Measurements from ENCODE around the gene MYO6.

Gene MYO6

DNA sequence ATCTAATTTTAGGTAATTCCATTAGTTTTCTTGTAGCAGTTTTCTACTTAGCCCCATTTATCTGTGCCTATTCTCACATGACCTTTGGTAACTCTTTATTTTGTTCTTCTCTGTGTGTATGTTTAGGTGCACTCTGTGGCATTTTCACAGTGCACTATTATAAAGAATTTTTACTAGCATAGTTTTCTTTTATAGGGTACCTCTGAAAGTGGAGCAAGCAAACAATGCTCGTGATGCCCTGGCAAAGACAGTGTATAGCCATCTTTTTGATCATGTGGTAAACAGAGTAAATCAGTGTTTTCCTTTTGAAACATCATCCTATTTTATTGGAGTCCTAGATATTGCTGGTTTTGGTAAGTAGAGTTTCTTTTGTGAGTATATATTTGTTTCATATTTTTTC lies 107.9 kb downstream of the MYO6 start:
- Histone ChIP-seq H3K79me2 (ENCODE audit: insufficient read depth, low read depth) (no peaks in the 10 kb centered on the region), H3K36me3 (ENCODE audit: insufficient read depth) (no peaks in the 10 kb centered on the region), H3K4me2 (no peak overlapping the region), H3K4me1 (ENCODE audit: low read depth, poor library complexity, severe bottlenecking) (no peaks in the 10 kb centered on the region), H3K4me3 (IDR thresholded peaks at IDR 0.05; ENCODE audit: insufficient read depth, low read depth, low read length) (no peak overlapping the region), H3K27ac (no peak overlapping the region), H4K20me1 (ENCODE audit: insufficient read depth) (no peaks in the 10 kb centered on the region), H3K27me3 (ENCODE audit: insufficient read depth, low read depth) (no peaks in the 10 kb centered on the region), H3K9ac (no peak overlapping the region), H2AFZ (ENCODE audit: low read depth) (no peak overlapping the region)
- TF ChIP-seq CTCF (conservative IDR thresholded peaks at IDR 0.05; ENCODE audit: low read depth, low read length) = no peak

GRCh38 chr6:75863001-75863400 lies 114.0 kb downstream of the MYO6 start:
- no peaks in the 10 kb centered on the region for H3K79me2 ChIP-seq (ENCODE audit: insufficient read depth, low read depth)
- H2AFZ ChIP-seq (ENCODE audit: low read depth) = no peak overlapping the region
- no peak overlapping the region for H3K9ac ChIP-seq
- no peak overlapping the region for H3K4me2 ChIP-seq
- H3K27me3 ChIP-seq (ENCODE audit: insufficient read depth, low read depth) = no peaks in the 10 kb centered on the region
- TF ChIP-seq CTCF (conservative IDR thresholded peaks at IDR 0.05; ENCODE audit: low read depth, low read length) = no peak
- no peaks in the 10 kb centered on the region for H3K36me3 ChIP-seq (ENCODE audit: insufficient read depth)
- no peak overlapping the region for H3K4me3 ChIP-seq (IDR thresholded peaks at IDR 0.05; ENCODE audit: insufficient read depth, low read depth, low read length)
- H4K20me1 ChIP-seq (ENCODE audit: insufficient read depth) = no peaks in the 10 kb centered on the region
- H3K27ac ChIP-seq = no peak overlapping the region
- H3K4me1 ChIP-seq (ENCODE audit: low read depth, poor library complexity, severe bottlenecking) = no peaks in the 10 kb centered on the region

GRCh38 chr6:75863784-75864183 lies 114.7 kb downstream of the MYO6 start:
- Histone ChIP-seq H3K9ac (no peak overlapping the region), H3K4me3 (IDR thresholded peaks at IDR 0.05; ENCODE audit: insufficient read depth, low read depth, low read length) (no peak overlapping the region), H3K79me2 (ENCODE audit: insufficient read depth, low read depth) (no peaks in the 10 kb centered on the region), H3K4me2 (no peak overlapping the region), H2AFZ (ENCODE audit: low read depth) (no peak overlapping the region), H4K20me1 (ENCODE audit: insufficient read depth) (no peaks in the 10 kb centered on the region), H3K27ac (no peak overlapping the region), H3K36me3 (ENCODE audit: insufficient read depth) (no peaks in the 10 kb centered on the region), H3K27me3 (ENCODE audit: insufficient read depth, low read depth) (no peaks in the 10 kb centered on the region), H3K4me1 (ENCODE audit: low read depth, poor library complexity, severe bottlenecking) (no peaks in the 10 kb centered on the region)
- no peak for TF ChIP-seq CTCF (conservative IDR thresholded peaks at IDR 0.05; ENCODE audit: low read depth, low read length)

GRCh38 chr6:75864446-75864845 lies 115.4 kb downstream of the MYO6 start:
- H3K4me2 ChIP-seq = no peak overlapping the region
- TF ChIP-seq CTCF (conservative IDR thresholded peaks at IDR 0.05; ENCODE audit: low read depth, low read length) = no peak
- no peaks in the 10 kb centered on the region for H3K36me3 ChIP-seq (ENCODE audit: insufficient read depth)
- H3K27me3 ChIP-seq (ENCODE audit: insufficient read depth, low read depth) = no peaks in the 10 kb centered on the region
- H3K4me3 ChIP-seq (IDR thresholded peaks at IDR 0.05; ENCODE audit: insufficient read depth, low read depth, low read length) = no peak overlapping the region
- H4K20me1 ChIP-seq (ENCODE audit: insufficient read depth) = no peaks in the 10 kb centered on the region
- H2AFZ ChIP-seq (ENCODE audit: low read depth) = no peak overlapping the region
- H3K4me1 ChIP-seq (ENCODE audit: low read depth, poor library complexity, severe bottlenecking) = no peaks in the 10 kb centered on the region
- no peak overlapping the region for H3K9ac ChIP-seq
- H3K27ac ChIP-seq = no peak overlapping the region
- H3K79me2 ChIP-seq (ENCODE audit: insufficient read depth, low read depth) = no peaks in the 10 kb centered on the region

DNA sequence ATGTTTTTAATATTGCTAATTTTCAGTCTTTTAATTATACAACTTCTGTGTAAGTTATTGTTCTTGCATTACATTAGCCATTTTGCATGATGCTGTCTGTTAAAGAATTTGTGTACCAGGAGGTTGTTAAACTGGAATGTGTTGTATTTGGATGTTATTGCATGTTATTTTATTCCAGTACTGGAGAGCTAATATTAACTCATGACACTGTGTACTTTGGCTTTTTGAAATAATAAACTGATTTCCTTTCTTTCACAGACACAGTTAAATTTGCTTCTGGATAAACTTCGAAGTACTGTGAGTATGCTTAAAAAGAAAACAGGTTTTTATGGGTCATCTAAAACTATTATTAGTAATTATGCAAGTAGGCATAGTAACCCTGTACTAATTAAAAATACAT lies 121.3 kb downstream of the MYO6 start:
- H3K27me3 ChIP-seq (ENCODE audit: insufficient read depth, low read depth) = no peaks in the 10 kb centered on the region
- H3K4me2 ChIP-seq = no peak overlapping the region
- H2AFZ ChIP-seq (ENCODE audit: low read depth) = no peak overlapping the region
- no peak overlapping the region for H3K9ac ChIP-seq
- H3K36me3 ChIP-seq (ENCODE audit: insufficient read depth) = no peaks in the 10 kb centered on the region
- H4K20me1 ChIP-seq (ENCODE audit: insufficient read depth) = no peaks in the 10 kb centered on the region
- no peak overlapping the region for H3K27ac ChIP-seq
- H3K4me3 ChIP-seq (IDR thresholded peaks at IDR 0.05; ENCODE audit: insufficient read depth, low read depth, low read length) = no peak overlapping the region
- no peak for TF ChIP-seq CTCF (conservative IDR thresholded peaks at IDR 0.05; ENCODE audit: low read depth, low read length)
- H3K79me2 ChIP-seq (ENCODE audit: insufficient read depth, low read depth) = no peaks in the 10 kb centered on the region
- H3K4me1 ChIP-seq (ENCODE audit: low read depth, poor library complexity, severe bottlenecking) = no peaks in the 10 kb centered on the region
